ENCODE measurements around the gene MRPS35. TPM values are rescaled to one million over a fixed set of nuclear protein-coding genes. Genes with fewer than 3 reads are reported as not detected.

MRPS35 gene
- total RNA-seq, 4 donors from 2014 or later, result 25.7 to 61.8 (median 56.3) TPM

DNA sequence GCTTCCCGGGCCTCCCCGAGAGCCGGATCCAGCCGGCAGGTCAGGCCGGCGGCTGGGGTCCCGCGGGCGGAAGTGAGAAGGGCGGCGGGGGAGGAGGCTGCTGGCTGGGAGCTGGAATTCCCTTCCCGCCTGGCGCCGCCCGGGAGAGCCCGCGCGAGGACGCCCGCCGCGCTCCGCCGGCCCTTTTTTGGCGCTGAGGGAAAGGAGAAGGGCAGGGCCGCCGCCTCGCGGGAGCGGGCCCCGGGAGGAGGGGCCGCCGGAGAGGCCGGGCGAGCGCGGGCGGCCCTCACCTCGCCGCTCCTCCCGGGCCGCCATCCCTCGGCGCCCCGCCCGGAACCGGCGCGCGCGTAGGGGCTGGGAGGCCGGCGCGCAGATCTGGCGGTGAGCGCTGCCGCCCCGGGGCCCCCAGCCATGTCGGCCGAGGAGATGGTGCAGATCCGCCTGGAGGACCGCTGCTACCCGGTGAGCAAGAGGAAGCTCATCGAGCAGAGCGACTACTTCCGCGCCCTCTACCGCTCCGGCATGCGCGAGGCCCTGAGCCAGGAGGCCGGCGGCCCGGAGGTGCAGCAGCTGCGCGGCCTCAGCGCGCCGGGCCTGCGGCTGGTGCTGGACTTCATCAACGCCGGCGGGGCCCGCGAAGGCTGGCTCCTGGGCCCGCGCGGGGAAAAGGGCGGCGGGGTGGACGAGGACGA, 69.4 kb downstream of the MRPS35 start, which contains the start of the genes KLHL42 and MANSC4:
Gene KLHL42 (plus strand): TSS at position 314 of the 692 bp plus-strand sequence. CDS start 98 bp downstream, at position 412.
Gene MANSC4 (minus strand): TSS at position 317 of the 692 bp plus-strand sequence. CDS start 8,960 bp downstream, outside the sequence.
- TF ChIP-seq POLR2A (IDR thresholded peaks at IDR 0.05), result peak in 2 of 4 donors; percentile 53 to 66
- TF ChIP-seq, protein P1, sequence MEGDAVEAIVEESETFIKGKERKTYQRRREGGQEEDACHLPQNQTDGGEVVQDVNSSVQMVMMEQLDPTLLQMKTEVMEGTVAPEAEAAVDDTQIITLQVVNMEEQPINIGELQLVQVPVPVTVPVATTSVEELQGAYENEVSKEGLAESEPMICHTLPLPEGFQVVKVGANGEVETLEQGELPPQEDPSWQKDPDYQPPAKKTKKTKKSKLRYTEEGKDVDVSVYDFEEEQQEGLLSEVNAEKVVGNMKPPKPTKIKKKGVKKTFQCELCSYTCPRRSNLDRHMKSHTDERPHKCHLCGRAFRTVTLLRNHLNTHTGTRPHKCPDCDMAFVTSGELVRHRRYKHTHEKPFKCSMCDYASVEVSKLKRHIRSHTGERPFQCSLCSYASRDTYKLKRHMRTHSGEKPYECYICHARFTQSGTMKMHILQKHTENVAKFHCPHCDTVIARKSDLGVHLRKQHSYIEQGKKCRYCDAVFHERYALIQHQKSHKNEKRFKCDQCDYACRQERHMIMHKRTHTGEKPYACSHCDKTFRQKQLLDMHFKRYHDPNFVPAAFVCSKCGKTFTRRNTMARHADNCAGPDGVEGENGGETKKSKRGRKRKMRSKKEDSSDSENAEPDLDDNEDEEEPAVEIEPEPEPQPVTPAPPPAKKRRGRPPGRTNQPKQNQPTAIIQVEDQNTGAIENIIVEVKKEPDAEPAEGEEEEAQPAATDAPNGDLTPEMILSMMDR (IDR thresholded peaks at IDR 0.05), result peak in 1 of 6 experiments; percentile 14
- Histone ChIP-seq H3K4me3 (peak within 1 kb of the TSS; percentile 60 to 81 (median 67)), H3K27ac (peak within 1 kb of the TSS; percentile 76 to 94 (median 89)), H3K36me3 (peaks cover 0 to 7% (median 0%) of the 10 kb centered on the region in 3 donors), H3K9me3 (no peaks in the 10 kb centered on the region), H3K27me3 (no peaks in the 10 kb centered on the region), H3K4me1 (peaks cover 7 to 55% (median 11%) of the 10 kb centered on the region in 3 donors)
- no CpG with 5 or more reads among the region's 92 CpGs for WGBS, 2 donors
- intact Hi-C loops (cut with DNase I), result no loop called here
- DNase-seq, result no peak

DNA sequence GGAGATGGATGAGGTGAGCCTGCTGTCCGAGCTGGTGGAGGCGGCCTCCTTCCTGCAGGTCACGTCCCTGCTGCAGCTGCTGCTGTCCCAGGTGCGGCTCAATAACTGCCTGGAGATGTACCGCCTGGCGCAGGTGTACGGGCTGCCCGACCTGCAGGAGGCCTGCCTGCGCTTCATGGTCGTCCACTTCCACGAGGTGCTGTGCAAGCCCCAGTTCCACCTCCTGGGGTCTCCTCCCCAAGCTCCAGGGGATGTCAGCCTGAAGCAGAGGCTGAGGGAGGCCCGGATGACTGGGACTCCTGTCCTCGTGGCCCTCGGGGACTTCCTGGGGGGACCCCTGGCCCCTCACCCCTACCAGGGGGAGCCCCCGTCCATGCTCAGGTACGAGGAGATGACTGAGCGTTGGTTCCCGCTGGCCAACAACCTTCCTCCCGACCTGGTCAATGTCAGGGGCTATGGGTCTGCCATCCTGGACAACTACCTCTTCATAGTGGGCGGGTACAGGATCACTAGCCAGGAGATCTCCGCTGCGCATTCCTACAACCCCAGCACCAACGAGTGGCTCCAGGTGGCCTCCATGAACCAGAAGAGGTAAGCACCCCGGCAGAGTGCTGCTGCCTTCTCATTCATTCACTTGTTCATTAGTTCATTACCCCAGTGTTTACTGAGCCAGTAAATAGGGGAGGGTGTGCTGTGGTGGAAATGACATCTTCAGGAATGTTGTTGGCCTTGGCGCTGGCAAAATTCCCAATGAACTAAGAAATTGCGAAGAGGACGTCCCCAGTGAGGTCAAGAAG, 70.2 kb downstream of the MRPS35 start:
- 5 to 7% methylated on average over 10 to 17 of the region's 27 CpGs for WGBS, 2 donors
- H3K4me3 ChIP-seq, result peak overlapping the region; percentile 60 to 81 (median 67)
- TF ChIP-seq, protein P1 (IDR thresholded peaks at IDR 0.05), result no peak
- TF ChIP-seq POLR2A (IDR thresholded peaks at IDR 0.05), result no peak
- H3K36me3 ChIP-seq, result peaks cover 0 to 7% (median 0%) of the 10 kb centered on the region in 3 donors
- no peaks in the 10 kb centered on the region for H3K9me3 ChIP-seq
- intact Hi-C loops (cut with DNase I), result no loop called here
- H3K4me1 ChIP-seq, result peaks cover 7 to 62% (median 11%) of the 10 kb centered on the region in 3 donors
- peak overlapping the region; percentile 76 to 94 (median 89) for H3K27ac ChIP-seq
- no peaks in the 10 kb centered on the region for H3K27me3 ChIP-seq
- no peak for DNase-seq

DNA sequence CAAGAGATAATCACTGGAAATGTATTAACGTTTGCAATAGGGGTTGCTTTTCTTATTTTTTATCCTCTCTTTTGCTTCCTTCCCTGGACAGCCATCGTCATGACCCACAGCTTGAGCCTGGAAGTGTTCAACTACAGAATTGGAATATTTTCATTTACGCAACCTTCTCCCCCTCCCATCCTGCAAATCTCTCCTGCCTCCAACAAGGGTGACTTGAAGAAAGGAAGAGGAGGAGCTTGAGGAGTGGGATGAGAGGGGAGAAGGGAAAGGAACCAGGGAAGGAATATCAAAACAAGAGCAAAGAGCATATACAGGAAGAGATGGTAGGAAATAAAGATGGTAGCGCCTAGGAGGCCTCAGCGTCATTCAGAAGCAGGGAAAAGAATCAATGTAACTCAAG, 71.0 kb downstream of the MRPS35 start:
- Histone ChIP-seq H3K4me1 (peaks cover 7 to 70% (median 11%) of the 10 kb centered on the region in 3 donors), H3K27ac (peak overlapping the region in 3 of 4 donors; percentile 76 to 94 (median 93)), H3K9me3 (no peaks in the 10 kb centered on the region), H3K27me3 (no peaks in the 10 kb centered on the region), H3K4me3 (peak overlapping the region in 3 of 4 donors; percentile 62 to 81 (median 72)), H3K36me3 (peaks cover 0 to 7% (median 0%) of the 10 kb centered on the region in 3 donors)
- WGBS, 2 donors, result 53 to 62% methylated on average over 5 of the region's 5 CpGs
- TF ChIP-seq, protein P1 (IDR thresholded peaks at IDR 0.05), result no peak
- no peak for TF ChIP-seq POLR2A (IDR thresholded peaks at IDR 0.05)
- intact Hi-C loops (cut with DNase I), result no loop called here
- no peak for DNase-seq

DNA sequence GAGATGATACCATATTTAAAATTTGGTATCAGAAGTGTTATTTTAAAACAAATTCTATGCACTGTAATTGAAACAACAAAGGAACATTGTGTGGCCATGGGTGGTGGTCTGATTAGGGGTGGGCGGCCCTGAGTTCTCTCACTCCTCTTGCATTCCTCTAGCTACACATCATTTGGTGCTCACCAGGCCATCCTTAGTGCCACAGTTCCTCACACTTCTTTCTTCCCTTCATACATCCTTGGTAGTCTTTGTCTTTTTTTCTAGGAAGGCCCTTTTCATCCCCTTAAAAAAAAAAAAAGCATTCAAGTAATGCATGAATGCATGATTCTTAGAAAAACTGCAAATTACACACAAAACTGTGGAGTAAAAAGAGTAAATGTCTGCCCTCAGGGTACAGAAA, 71.8 kb downstream of the MRPS35 start:
- Histone ChIP-seq H3K27ac (peak overlapping the region in 3 of 4 donors; percentile 76 to 94 (median 93)), H3K36me3 (peaks cover 0 to 7% (median 0%) of the 10 kb centered on the region in 3 donors), H3K9me3 (no peaks in the 10 kb centered on the region), H3K27me3 (no peaks in the 10 kb centered on the region), H3K4me1 (peaks cover 7 to 77% (median 11%) of the 10 kb centered on the region in 3 donors), H3K4me3 (peak overlapping the region in 3 of 4 donors; percentile 2 to 81 (median 72))
- TF ChIP-seq, protein P1 (IDR thresholded peaks at IDR 0.05), result no peak
- no peak for TF ChIP-seq POLR2A (IDR thresholded peaks at IDR 0.05)
- WGBS, 2 donors, result 93 to 100% methylated on average over 1 of the region's 1 CpG
- no peak for DNase-seq
- intact Hi-C loops (cut with DNase I), result no loop called here

All from esophagus squamous epithelium (tissue), 5 donors.